Panc1 (cell line): Measurements from ENCODE around the gene ASB14. TPM values are rescaled to one million over a fixed set of nuclear protein-coding genes. Genes with fewer than 3 reads are reported as not detected.

Experiments
- ATAC-seq: fragments of 200-7000 bp; cut with Tn5 transposase; 2 replicates; pipeline ENCODE4 v1.9.1; 2020; ENCODE audit warnings: mild to moderate bottlenecking, moderate library complexity
- BruUV-seq: library from RNA; stranded (reverse); fragments of 400-500 nt; replicated peaks from 2 replicates; lab custom pipeline; 2021; lab: Mats Ljungman, UMichigan
- CTCF ChIA-PET: fragments of 300-600 bp; sonication (Branson Sonifier 250); formaldehyde crosslinking; loops from one replicate; lab custom pipeline; 2022; ENCODE audit warnings: antibody characterized with exemption; lab: Charles Lee
- POLR2A ChIA-PET: fragments of 300-600 bp; sonication (Branson Sonifier 250); formaldehyde crosslinking; loops from one replicate; lab custom pipeline; 2022; ENCODE audit warnings: antibody characterized with exemption; lab: Charles Lee
- DNase-seq: peaks from one replicate; pipeline ENCODE4 v3.0.0-alpha.2; 2010; ENCODE audit warnings: low read depth, low spot score
- H3K27ac ChIP-seq: 2 replicates; pipeline ENCODE4 v1.5.1; 2011; ENCODE audit warnings: mild to moderate bottlenecking, low read length, inconsistent platforms
- H3K27me3 ChIP-seq: fragments of 200-500 bp; sonication (Bioruptor generic); 2 replicates; pipeline ENCODE4 v1.6.0; 2014; ENCODE audit warnings: low read length, inconsistent platforms; ENCODE audit not compliant: control insufficient read depth, insufficient read depth
- H3K36me3 ChIP-seq: fragments of 200-500 bp; sonication (Bioruptor generic); 2 replicates; pipeline ENCODE4 v1.5.1; 2014; ENCODE audit warnings: inconsistent platforms, mild to moderate bottlenecking, low read length, moderate library complexity; ENCODE audit not compliant: control insufficient read depth, insufficient read depth
- H3K4me1 ChIP-seq: 2 replicates; pipeline ENCODE4 v1.5.1; 2011; ENCODE audit warnings: inconsistent platforms, mild to moderate bottlenecking, low read length, moderate library complexity; ENCODE audit not compliant: control insufficient read depth, insufficient read depth
- H3K4me3 ChIP-seq, 2 experiments: 2 replicates each; pipeline ENCODE4 v1.5.1; 2011 to 2012; ENCODE audit warnings: low read depth in 2 of 2, low read length in 2 of 2, mild to moderate bottlenecking in 2 of 2, inconsistent platforms in 1 of 2, moderate library complexity in 1 of 2
- H3K9me3 ChIP-seq: fragments of 200-500 bp; sonication (Bioruptor generic); 2 replicates; pipeline ENCODE4 v1.5.1; 2014; ENCODE audit warnings: low read depth, mild to moderate bottlenecking, inconsistent platforms, low read length, moderate library complexity; ENCODE audit not compliant: control insufficient read depth, insufficient read depth
- CTCF ChIP-seq: fragments of 450-650 bp; IDR thresholded peaks from 2 replicates; pipeline ENCODE4 v1.5.1; 2017; ENCODE audit warnings: mild to moderate bottlenecking
- POLR2AphosphoS5 ChIP-seq: IDR thresholded peaks from 2 replicates; pipeline ENCODE4 v1.6.1; 2012; ENCODE audit warnings: mild to moderate bottlenecking, low read depth, low read length, moderate library complexity
- REST ChIP-seq, 2 experiments: IDR thresholded peaks; 2 replicates each; pipeline ENCODE4 v1.6.1; 2011 to 2012; ENCODE audit warnings: low read depth in 2 of 2, control low read depth in 1 of 2, low read length in 1 of 2, mild to moderate bottlenecking in 1 of 2, moderate library complexity in 1 of 2; ENCODE audit not compliant: insufficient read depth in 1 of 2
- SIN3A ChIP-seq: IDR thresholded peaks from 2 replicates; pipeline ENCODE4 v1.6.1; 2012; ENCODE audit warnings: low read depth, mild to moderate bottlenecking, low read length, moderate library complexity, borderline replicate concordance; ENCODE audit not compliant: insufficient read depth
- TCF7L2 ChIP-seq: IDR thresholded peaks from 2 replicates; pipeline ENCODE4 v1.6.1; 2011; ENCODE audit warnings: mild to moderate bottlenecking, low read depth, low read length, inconsistent platforms
- in situ Hi-C: cut with HindIII; loops from 2 replicates; pipeline ENCODE4 v1.10.0; 2016; ENCODE audit warnings: low sequenced_read_pairs, low pct_unique_long_range_greater_than_20kb
- intact Hi-C: fragments of 100-400 bp; cut with micrococcal nuclease; formaldehyde crosslinking; loops from one replicate; pipeline ENCODE4 v1.10.0; 2022; ENCODE audit not compliant: unreplicated experiment
- total RNA-seq: library from RNA; stranded (reverse); gene quantifications from one replicate; pipeline ENCODE4 v1.2.1, GENCODE V29; 2021; ENCODE audit not compliant: unreplicated experiment

ASB14 gene
- total RNA-seq, 1 experiment from 2014 or later, result not detected

- intact Hi-C loops, result loop anchor here (10.0 kb wide), 1 partner anchor 123 kb away; no protein-coding TSS in a partner anchor
- BruUV-seq, result no TSS peak
Observed at GRCh38 chr3:57227930-57228751, 64.3 kb downstream of the ASB14 start.

More at GRCh38 chr3:57227930-57228751, 64.3 kb downstream of the ASB14 start:
- POLR2A ChIA-PET, result no interaction called here
- ATAC-seq (peak; percentile 74), DNase-seq (no peak)
- H3K27ac ChIP-seq, result peak overlapping the region; percentile 84
- H3K27me3 ChIP-seq, result no peaks in the 10 kb centered on the region
- H3K36me3 ChIP-seq, result no peaks in the 10 kb centered on the region; the same call in 1 of the 2 replicates
- peaks cover 19% of the 10 kb centered on the region for H3K4me1 ChIP-seq
- in situ Hi-C loops, result no loop called here
- TF ChIP-seq SIN3A, result no peak
- TF ChIP-seq POLR2AphosphoS5, result no peak
- TF ChIP-seq REST (IDR thresholded peaks at IDR 0.05; ENCODE audit: insufficient read depth in 1 of 2, low read depth in 2 of 2, low read length in 1 of 2), result no peak
- no peak for TF ChIP-seq TCF7L2
- TF ChIP-seq CTCF, result no peak
- CTCF ChIA-PET, result no interaction called here
- no peaks in the 10 kb centered on the region for H3K9me3 ChIP-seq
- peak overlapping the region; percentile 86 to 87 for H3K4me3 ChIP-seq
